ENCODE data around the gene SYT1.

- TF ChIP-seq POLR2AphosphoS5 (IDR thresholded peaks at IDR 0.05; ENCODE audit: low read depth, low read length), result no peak
- TF ChIP-seq POLR2A (IDR thresholded peaks at IDR 0.05; ENCODE audit: low read depth, low read length), result no peak
These were observed 571.2 kb downstream of the SYT1 start for GRCh38 chr12:79435742-79436141.

All from GM12892 (cell line).